Fibroblast of peridontal ligament (primary cell): ENCODE results near the gene ATG5.
A peak's percentile ranks its signal among the peaks of the same experiment; 100 is the strongest.

Experiments
- DNase-seq: peaks from one replicate; pipeline ENCODE4 v3.0.0-alpha.2; 2010; ENCODE audit errors: extremely low read depth

Gene ATG5

GRCh38 chr6:106325336-106326178 is at the start of gene ATG5:
TSS of gene ATG5 (minus strand) at chr6:106325760. CDS start at chr6:106316208, 9,552 bp downstream.
- DNase-seq: peak; percentile 98

GRCh38 chr6:106373502-106374239 is 48.1 kb upstream of the ATG5 start:
- no peak for DNase-seq

GRCh38 chr6:106372838-106373501 is 47.4 kb upstream of the ATG5 start:
- DNase-seq: no peak

- no peak for DNase-seq
These were observed 45.1 kb upstream of the ATG5 start for GRCh38 chr6:106370639-106371038.

- DNase-seq: no peak
These were observed 44.2 kb upstream of the ATG5 start for GRCh38 chr6:106369739-106370138.

GRCh38 chr6:106363401-106364138 is 38.0 kb upstream of the ATG5 start:
- DNase-seq: no peak

GRCh38 chr6:106360989-106361430 is 35.5 kb upstream of the ATG5 start:
- no peak for DNase-seq

- no peak for DNase-seq
These were observed 34.9 kb upstream of the ATG5 start, which contains the start of gene CRYBG1 for GRCh38 chr6:106360410-106360988. TSS of gene CRYBG1 (plus strand) at chr6:106360717. CDS start at chr6:106360909, 192 bp downstream.

- no peak for DNase-seq
These were observed 34.4 kb upstream of the ATG5 start for GRCh38 chr6:106359959-106360409.

- no peak for DNase-seq
These were observed 30.8 kb upstream of the ATG5 start for GRCh38 chr6:106356378-106356777.

GRCh38 chr6:106347219-106347618 is 21.7 kb upstream of the ATG5 start:
- no peak for DNase-seq

GRCh38 chr6:106339334-106340029 is 13.9 kb upstream of the ATG5 start:
- DNase-seq: peak; percentile 70

- peak; percentile 58 for DNase-seq
These were observed 9.3 kb upstream of the ATG5 start for GRCh38 chr6:106334646-106335448.

- peak; percentile 27 for DNase-seq
These were observed 729 bp downstream of the ATG5 start for GRCh38 chr6:106324726-106325335.

- no peak for DNase-seq
These were observed 3.6 kb downstream of the ATG5 start for GRCh38 chr6:106321940-106322339.

- no peak for DNase-seq
These were observed 6.7 kb downstream of the ATG5 start for GRCh38 chr6:106318851-106319250.

- DNase-seq: no peak
These were observed 7.5 kb downstream of the ATG5 start for GRCh38 chr6:106318061-106318460.

GRCh38 chr6:106316375-106316766 is 9.2 kb downstream of the ATG5 start:
- no peak for DNase-seq

GRCh38 chr6:106315765-106316374 is 9.7 kb downstream of the ATG5 start:
- DNase-seq: no peak
